CD4-positive, alpha-beta T cell (primary cell): Measurements from ENCODE around the gene MIA3. TPM values are rescaled to one million over a fixed set of nuclear protein-coding genes. Genes with fewer than 3 reads are reported as not detected.

Experiments used
- ATAC-seq: fragments of 200-7000 bp; cut with Tn5 transposase; one replicate; pipeline ENCODE4 v1.10.0; 2022; ENCODE audit warnings: mild to moderate bottlenecking; ENCODE audit not compliant: poor library complexity
- CTCF ChIA-PET: fragments of 350-600 bp; sonication (Branson Sonifier 250); formaldehyde crosslinking; loops from one replicate; lab custom pipeline; 2021; ENCODE audit warnings: antibody characterized with exemption, inconsistent platforms; lab: Charles Lee
- POLR2A ChIA-PET: fragments of 350-600 bp; sonication (Branson Sonifier 250); formaldehyde crosslinking; loops from one replicate; lab custom pipeline; 2021; ENCODE audit warnings: antibody characterized with exemption, inconsistent platforms; lab: Charles Lee
- DNase-seq, 14 experiments: peaks; one replicate each; pipeline ENCODE4 v3.0.0-alpha.2; 2013 to 2020; ENCODE audit warnings: mixed read lengths in 2 of 14
- H3K27ac ChIP-seq, 2 donors: one replicate each; pipeline versions ENCODE4 v1.5.1 to v1.7.0; 2013; ENCODE audit warnings: low read length in 2 of 2, low read depth in 1 of 2, mild to moderate bottlenecking in 1 of 2
- H3K27me3 ChIP-seq, 2 experiments: 1 replicate in 1 of 2; 2 replicates in 1 of 2; pipeline versions ENCODE4 v1.6.1 to v1.7.0; 2013; ENCODE audit warnings: low read length in 2 of 2, control low read depth in 1 of 2, mild to moderate bottlenecking in 1 of 2, moderate library complexity in 1 of 2; ENCODE audit not compliant: insufficient read depth in 2 of 2, control insufficient read depth in 1 of 2
- H3K36me3 ChIP-seq: one replicate; pipeline ENCODE4 v1.6.1; 2013; ENCODE audit warnings: low read length, control low read depth; ENCODE audit not compliant: insufficient read depth
- H3K4me1 ChIP-seq: one replicate; pipeline ENCODE4 v1.6.1; 2013; ENCODE audit warnings: low read length, control low read depth; ENCODE audit not compliant: insufficient read depth
- H3K4me3 ChIP-seq: one replicate; pipeline ENCODE4 v1.5.1; 2013; ENCODE audit warnings: mild to moderate bottlenecking, low read length, moderate library complexity
- H3K9me3 ChIP-seq, 2 experiments: 1 replicate in 1 of 2; 2 replicates in 1 of 2; pipeline versions ENCODE4 v1.6.1 to v1.7.0; 2013; ENCODE audit warnings: low read length in 2 of 2, mild to moderate bottlenecking in 2 of 2, control low read depth in 1 of 2, moderate library complexity in 1 of 2; ENCODE audit not compliant: control insufficient read depth in 1 of 2, insufficient read depth in 1 of 2
- H3K27ac Mint-ChIP-seq: one replicate; pipeline ENCODE4 v1.8.0; 2020; ENCODE audit warnings: mixed read lengths
- H3K27me3 Mint-ChIP-seq: one replicate; pipeline ENCODE4 v1.8.0; 2021; ENCODE audit warnings: mixed read lengths
- H3K36me3 Mint-ChIP-seq: one replicate; pipeline ENCODE4 v1.8.0; 2021; ENCODE audit warnings: low read depth, mixed read lengths
- H3K4me1 Mint-ChIP-seq: one replicate; pipeline ENCODE4 v1.8.0; 2021; ENCODE audit warnings: low read depth, mixed read lengths
- H3K4me3 Mint-ChIP-seq: one replicate; pipeline ENCODE4 v1.8.0; 2020; ENCODE audit warnings: mild to moderate bottlenecking, mixed read lengths
- H3K9me3 Mint-ChIP-seq: one replicate; pipeline ENCODE4 v1.8.0; 2020; ENCODE audit warnings: mixed read lengths
- CTCF ChIP-seq: fragments of 200-600 bp; IDR thresholded peaks from one replicate; pipeline ENCODE4 v1.8.0; 2022; ENCODE audit warnings: antibody characterized with exemption, mild to moderate bottlenecking
- intact Hi-C, 2 experiments: fragments of 100-400 bp; cut with DNase I in 1 of 2; cut with micrococcal nuclease in 1 of 2; formaldehyde crosslinking; loops; one replicate each; pipeline versions ENCODE4 v1.15.1 to v1.9.0; 2023 to 2025; cut with DNase I, micrococcal nuclease
- total RNA-seq, 174 experiments: library from RNA in 2 of 174; stranded (reverse) in 2 of 174; gene quantifications; one replicate each; pipeline ENCODE4 v1.2.3 and lab custom pipeline; 2021 to 2026

The MIA3 gene
- total RNA-seq, 2 experiments from 2014 or later: 123 to 135 TPM

- Histone ChIP-seq H3K36me3 (peaks cover 61% of the 10 kb centered on the region), H3K27me3 (no peaks in the 10 kb centered on the region), H3K4me3 (no peak overlapping the region), H3K4me1 (peaks cover 11% of the 10 kb centered on the region), H3K9me3 (no peaks in the 10 kb centered on the region), H3K27ac (no peak overlapping the region)
- ChIA-PET CTCF (no interaction called here), POLR2A (no interaction called here)
- intact Hi-C loops: loop anchor here in 1 of 2 experiments (10.0 kb wide), 1 partner anchor 521 kb away; the partner anchor contains the start of gene TLR5
- Mint-ChIP-seq H3K27me3 (no peaks in the 10 kb centered on the region), H3K4me1 (peaks cover 38% of the 10 kb centered on the region), H3K27ac (no peak overlapping the region), H3K9me3 (no peaks in the 10 kb centered on the region), H3K36me3 (peaks cover 96% of the 10 kb centered on the region), H3K4me3 (no peak overlapping the region)
- DNase-seq (no peak), ATAC-seq (no peak)
- no peak for TF ChIP-seq CTCF
Observed at GRCh38 chr1:222623458-222623857, 5.6 kb downstream of the MIA3 start.

- TF ChIP-seq CTCF: no peak
- peaks cover 98% of the 10 kb centered on the region for H3K36me3 Mint-ChIP-seq
- peaks cover 68% of the 10 kb centered on the region for H3K36me3 ChIP-seq
- DNase-seq (no peak), ATAC-seq (no peak)
- H3K4me3 ChIP-seq: no peak overlapping the region
- H3K27me3 Mint-ChIP-seq: no peaks in the 10 kb centered on the region
- CTCF ChIA-PET: no interaction called here
- no peak overlapping the region for H3K27ac ChIP-seq
- intact Hi-C loops: loop anchor here in 1 of 2 experiments (10.0 kb wide), 1 partner anchor 521 kb away; the partner anchor contains the start of gene TLR5
- peaks cover 4% of the 10 kb centered on the region for H3K4me1 ChIP-seq
- H3K27me3 ChIP-seq: no peaks in the 10 kb centered on the region
- POLR2A ChIA-PET: interaction anchor here (0.9 to 1.0 kb wide), 2 partner anchors 16 to 20 kb away, joined by 3 read pairs; no protein-coding TSS in a partner anchor
- H3K4me1 Mint-ChIP-seq: peaks cover 30% of the 10 kb centered on the region
- H3K9me3 ChIP-seq: no peaks in the 10 kb centered on the region
- no peak overlapping the region for H3K4me3 Mint-ChIP-seq
- no peaks in the 10 kb centered on the region for H3K9me3 Mint-ChIP-seq
- H3K27ac Mint-ChIP-seq: no peak overlapping the region
Observed at GRCh38 chr1:222624214-222624613, 6.3 kb downstream of the MIA3 start.

- Mint-ChIP-seq H3K9me3 (no peaks in the 10 kb centered on the region), H3K4me1 (peaks cover 8% of the 10 kb centered on the region), H3K27me3 (no peaks in the 10 kb centered on the region), H3K27ac (no peak overlapping the region), H3K36me3 (peaks cover 100% of the 10 kb centered on the region), H3K4me3 (no peak overlapping the region)
- ChIA-PET POLR2A (interaction anchor here (1.8 kb wide), 1 partner anchor 16 kb away, joined by 6 read pairs; no protein-coding TSS in a partner anchor), CTCF (interaction anchor here (0.6 kb wide), 1 partner anchor 73 kb away, joined by 3 read pairs; no protein-coding TSS in a partner anchor)
- no peak for TF ChIP-seq CTCF
- Histone ChIP-seq H3K27ac (no peak overlapping the region), H3K4me3 (no peak overlapping the region), H3K9me3 (no peaks in the 10 kb centered on the region), H3K36me3 (peaks cover 89% of the 10 kb centered on the region), H3K4me1 (no peaks in the 10 kb centered on the region), H3K27me3 (no peaks in the 10 kb centered on the region)
- no peak for ATAC-seq
- DNase-seq: no peak
- intact Hi-C loops: loop anchor here in 1 of 2 experiments (10.0 kb wide), 1 partner anchor 518 kb away; the partner anchor contains the start of gene TLR5
Observed at GRCh38 chr1:222627232-222627631, 9.3 kb downstream of the MIA3 start.
